Thyroid gland (tissue), 4 donors: Measurements from ENCODE around the gene MAD1L1. TPM values are rescaled to one million over a fixed set of nuclear protein-coding genes. Genes with fewer than 3 reads are reported as not detected.

Experiments used
- DNase-seq, 2 donors: peaks; one replicate each; pipeline ENCODE4 v3.0.0-alpha.2; 2019
- H3K27ac ChIP-seq, 3 donors: fragments of 200-600 bp; sonication (generic); 1 replicate in 2 of 3; 2 replicates in 1 of 3; pipeline ENCODE4 v1.5.1; 2016 to 2019; ENCODE audit warnings: mild to moderate bottlenecking in 1 of 3, moderate library complexity in 1 of 3
- H3K27me3 ChIP-seq: fragments of 200-600 bp; sonication (generic); one replicate; pipeline ENCODE4 v1.5.1; 2019
- H3K36me3 ChIP-seq, 2 donors: fragments of 200-600 bp; sonication (generic); one replicate each; pipeline ENCODE4 v1.5.1; 2016 to 2019
- H3K4me1 ChIP-seq, 2 donors: fragments of 200-600 bp; sonication (generic); one replicate each; pipeline ENCODE4 v1.5.1; 2017 to 2019
- H3K4me3 ChIP-seq, 3 donors: fragments of 200-600 bp; sonication (generic); replicated peaks in 1 of 3; 1 replicate in 2 of 3; 2 replicates in 1 of 3; pipeline ENCODE4 v1.5.1; 2016; ENCODE audit warnings: mild to moderate bottlenecking in 1 of 3
- H3K9me3 ChIP-seq: fragments of 200-600 bp; sonication (generic); one replicate; pipeline ENCODE4 v1.5.1; 2017
- POLR2A ChIP-seq, 2 donors: fragments of 450-650 bp; IDR thresholded peaks; one replicate each; pipeline ENCODE4 v1.6.1; 2017; ENCODE audit warnings: antibody characterized with exemption in 2 of 2, mild to moderate bottlenecking in 2 of 2, moderate library complexity in 1 of 2
- WGBS, 2 donors: methylation state at CpG; one replicate each; pipeline ENCODE4 v1.1.5; 2017; 5-methylcytosine and 5-hydroxymethylcytosine counted together
- intact Hi-C: fragments of 100-400 bp; cut with DNase I; formaldehyde crosslinking; loops from one replicate; pipeline ENCODE4 v1.15.1; 2023
- total RNA-seq, 4 donors: library from RNA; depleted of rRNA; stranded (reverse); fragments of >200 nt; gene quantifications; one replicate each; pipeline ENCODE4 v1.2.3, GENCODE V29; 2016
- TF ChIP-seq, protein P1 (sequence below), 6 experiments: fragments of 200-600 bp in 3 of 6; fragments of 450-650 bp in 3 of 6; sonication (generic) in 3 of 6; IDR thresholded peaks; one replicate each; pipeline ENCODE4 v1.5.1; 2016 to 2019; ENCODE audit warnings: antibody characterized with exemption in 6 of 6, mild to moderate bottlenecking in 2 of 6, inconsistent platforms in 1 of 6, moderate library complexity in 1 of 6

MAD1L1 gene
- total RNA-seq, 4 donors from 2014 or later = 27.4 to 38.6 (median 33.9) TPM

GRCh38 chr7:2012981-2013380 lies 219.8 kb downstream of the MAD1L1 start:
- H3K27me3 ChIP-seq = no peaks in the 10 kb centered on the region
- no peaks in the 10 kb centered on the region for H3K36me3 ChIP-seq
- no peaks in the 10 kb centered on the region for H3K9me3 ChIP-seq
- DNase-seq = peak; percentile 26 to 37
- H3K4me1 ChIP-seq = peaks cover 0 to 3% of the 10 kb centered on the region in 2 donors
- H3K27ac ChIP-seq = no peak overlapping the region
- H3K4me3 ChIP-seq = no peak overlapping the region
- intact Hi-C loops = no loop called here
- TF ChIP-seq POLR2A (IDR thresholded peaks at IDR 0.05) = no peak
- TF ChIP-seq, protein P1, sequence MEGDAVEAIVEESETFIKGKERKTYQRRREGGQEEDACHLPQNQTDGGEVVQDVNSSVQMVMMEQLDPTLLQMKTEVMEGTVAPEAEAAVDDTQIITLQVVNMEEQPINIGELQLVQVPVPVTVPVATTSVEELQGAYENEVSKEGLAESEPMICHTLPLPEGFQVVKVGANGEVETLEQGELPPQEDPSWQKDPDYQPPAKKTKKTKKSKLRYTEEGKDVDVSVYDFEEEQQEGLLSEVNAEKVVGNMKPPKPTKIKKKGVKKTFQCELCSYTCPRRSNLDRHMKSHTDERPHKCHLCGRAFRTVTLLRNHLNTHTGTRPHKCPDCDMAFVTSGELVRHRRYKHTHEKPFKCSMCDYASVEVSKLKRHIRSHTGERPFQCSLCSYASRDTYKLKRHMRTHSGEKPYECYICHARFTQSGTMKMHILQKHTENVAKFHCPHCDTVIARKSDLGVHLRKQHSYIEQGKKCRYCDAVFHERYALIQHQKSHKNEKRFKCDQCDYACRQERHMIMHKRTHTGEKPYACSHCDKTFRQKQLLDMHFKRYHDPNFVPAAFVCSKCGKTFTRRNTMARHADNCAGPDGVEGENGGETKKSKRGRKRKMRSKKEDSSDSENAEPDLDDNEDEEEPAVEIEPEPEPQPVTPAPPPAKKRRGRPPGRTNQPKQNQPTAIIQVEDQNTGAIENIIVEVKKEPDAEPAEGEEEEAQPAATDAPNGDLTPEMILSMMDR (IDR thresholded peaks at IDR 0.05) = no peak
- 45 to 46% methylated on average over 5 to 8 of the region's 8 CpGs for WGBS, 2 donors

DNA sequence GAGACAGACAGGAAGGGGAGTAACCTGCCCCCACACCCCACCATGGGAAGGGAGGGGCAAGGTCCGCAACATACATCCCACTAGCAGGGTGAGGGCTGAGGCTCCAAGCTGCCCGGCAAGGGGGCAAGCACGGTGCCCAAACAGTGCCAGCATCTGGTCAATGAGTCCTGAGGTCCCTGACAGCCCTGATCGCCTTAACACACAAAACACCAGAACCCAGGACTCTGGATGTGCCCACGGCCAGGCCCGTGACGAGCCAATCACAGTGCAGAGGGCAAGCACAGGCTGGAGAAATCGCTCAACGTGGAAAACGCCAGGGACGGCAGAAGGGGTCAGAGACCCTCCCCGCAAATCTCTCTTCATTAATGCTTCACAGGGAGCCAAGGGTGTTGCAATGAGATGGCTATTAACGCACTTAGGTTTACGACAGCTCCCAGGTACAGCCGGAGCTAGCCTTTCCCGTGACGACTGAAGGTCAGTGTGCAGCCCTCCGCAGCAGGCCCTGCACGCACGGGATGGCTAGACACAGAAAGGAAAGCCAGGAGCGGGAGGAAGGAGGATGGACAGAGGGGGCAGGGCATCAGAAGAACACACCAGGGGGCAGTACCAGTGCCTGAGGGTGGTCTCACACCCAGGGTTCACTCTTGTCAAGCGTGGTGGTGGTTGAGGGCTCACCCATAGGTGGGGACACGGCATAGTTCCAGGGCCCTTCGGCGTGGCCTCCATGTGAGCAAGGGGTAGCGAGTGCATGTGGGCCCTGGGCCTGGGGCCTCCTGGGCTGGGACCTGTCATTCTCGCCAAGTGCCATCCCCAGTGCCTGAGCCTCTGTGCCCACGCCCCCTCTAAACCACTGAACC lies 220.5 kb downstream of the MAD1L1 start:
- no peak for TF ChIP-seq POLR2A (IDR thresholded peaks at IDR 0.05)
- TF ChIP-seq, protein P1 (IDR thresholded peaks at IDR 0.05) = no peak
- DNase-seq = no peak
- WGBS, 2 donors = 94 to 95% methylated on average over 23 to 27 of the region's 28 CpGs
- Histone ChIP-seq H3K4me1 (peaks cover 0 to 3% of the 10 kb centered on the region in 2 donors), H3K36me3 (no peaks in the 10 kb centered on the region), H3K9me3 (no peaks in the 10 kb centered on the region), H3K27me3 (no peaks in the 10 kb centered on the region), H3K4me3 (no peak overlapping the region), H3K27ac (no peak overlapping the region)
- intact Hi-C loops = no loop called here

DNA sequence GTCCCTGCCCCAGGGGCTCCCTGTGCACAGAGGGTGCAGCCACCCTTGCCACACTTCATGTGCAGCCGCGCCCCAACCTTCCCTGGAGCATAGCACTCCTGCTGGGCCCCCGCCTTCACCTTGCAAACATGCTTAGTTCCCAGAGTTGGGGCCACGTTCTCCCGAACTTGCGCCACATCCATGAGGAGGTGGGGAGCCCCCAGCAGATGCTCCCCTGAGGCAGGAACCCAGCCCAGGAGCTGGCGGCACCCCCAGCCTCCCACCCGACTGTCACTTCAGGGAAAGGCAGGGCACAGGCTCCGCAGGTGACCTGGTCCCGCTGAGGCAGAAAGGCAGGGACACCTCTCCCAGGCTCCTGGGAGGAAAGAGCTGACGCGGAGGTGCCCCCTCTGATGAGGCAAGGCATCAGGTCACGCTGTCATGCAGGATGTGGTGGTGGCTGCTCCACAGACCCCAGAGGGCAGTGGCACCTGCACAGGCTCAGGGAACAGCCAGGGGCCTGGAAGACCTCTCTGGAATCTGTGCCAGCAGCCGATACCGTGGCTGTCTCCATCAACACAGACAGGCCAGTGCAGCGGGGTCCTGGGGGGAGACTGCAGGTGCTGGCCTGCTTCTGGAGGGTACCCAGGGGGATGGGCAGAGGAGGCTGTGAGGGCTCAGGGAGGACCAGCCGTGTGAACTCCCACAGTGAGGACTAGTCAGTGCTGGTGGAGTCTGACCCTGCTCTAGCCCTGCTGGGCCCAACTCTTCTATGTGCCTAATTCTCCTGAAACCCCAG lies 221.3 kb downstream of the MAD1L1 start:
- intact Hi-C loops = no loop called here
- H3K27me3 ChIP-seq = no peaks in the 10 kb centered on the region
- H3K9me3 ChIP-seq = no peaks in the 10 kb centered on the region
- no peak overlapping the region for H3K4me3 ChIP-seq
- no peaks in the 10 kb centered on the region for H3K36me3 ChIP-seq
- peaks cover 0 to 7% of the 10 kb centered on the region in 2 donors for H3K4me1 ChIP-seq
- no peak for DNase-seq
- H3K27ac ChIP-seq = no peak overlapping the region
- WGBS, 2 donors = 93 to 100% methylated on average over 11 to 12 of the region's 17 CpGs
- TF ChIP-seq POLR2A (IDR thresholded peaks at IDR 0.05) = no peak
- TF ChIP-seq, protein P1 (IDR thresholded peaks at IDR 0.05) = no peak

GRCh38 chr7:2010551-2011265 lies 222.0 kb downstream of the MAD1L1 start:
- intact Hi-C loops = no loop called here
- Histone ChIP-seq H3K9me3 (no peaks in the 10 kb centered on the region), H3K27ac (no peak overlapping the region), H3K36me3 (no peaks in the 10 kb centered on the region), H3K27me3 (no peaks in the 10 kb centered on the region), H3K4me1 (peaks cover 0 to 7% of the 10 kb centered on the region in 2 donors), H3K4me3 (no peak overlapping the region)
- 90 to 95% methylated on average over 29 of the region's 29 CpGs for WGBS, 2 donors
- TF ChIP-seq, protein P1 (IDR thresholded peaks at IDR 0.05) = no peak
- no peak for TF ChIP-seq POLR2A (IDR thresholded peaks at IDR 0.05)
- DNase-seq = no peak
